HCT116 (cell line): ENCODE results near the gene SLIT1. TPM values are rescaled to one million over a fixed set of nuclear protein-coding genes. Genes with fewer than 3 reads are reported as not detected.

Experiments
- ATAC-seq: fragments of 200-7000 bp; cut with Tn5 transposase; 2 replicates; pipeline ENCODE4 v1.9.1; 2020; ENCODE audit warnings: mild to moderate bottlenecking, moderate library complexity
- BruUV-seq: library from RNA; stranded (reverse); fragments of 400-500 nt; replicated peaks from 2 replicates; lab custom pipeline; 2021; lab: Mats Ljungman, UMichigan
- CTCF ChIA-PET: fragments of 300-600 bp; sonication (Branson Sonifier 250); formaldehyde crosslinking; loops from one replicate; lab custom pipeline; 2021; ENCODE audit warnings: antibody characterized with exemption; lab: Charles Lee
- POLR2A ChIA-PET: fragments of 300-600, 350-600 bp; sonication (Branson Sonifier 250); formaldehyde crosslinking; loops from one replicate; lab custom pipeline; 2021; ENCODE audit warnings: antibody characterized with exemption; lab: Charles Lee
- RAD21 ChIA-PET, 2 experiments: fragments of 300-600 bp; sonication (Branson Sonifier 250); formaldehyde crosslinking; loops; one replicate each; lab custom pipeline; 2023; ENCODE audit warnings: low total read pairs in 2 of 2; ENCODE audit not compliant: uncharacterized antibody in 2 of 2, unreplicated experiment in 2 of 2, low non-redundant PET in 1 of 2; lab: Charles Lee
- DNase-seq: peaks from one replicate; pipeline ENCODE4 v3.0.0-alpha.2; 2010; ENCODE audit warnings: low read depth, low spot score
- H2AFZ ChIP-seq: fragments of 200-600 bp; shearing (Covaris generic), sonication (generic); 2 replicates; pipeline ENCODE4 v1.6.1; 2017; ENCODE audit warnings: low read depth, mixed run types, mixed read lengths, antibody characterized with exemption, low read length; ENCODE audit not compliant: poor library complexity, severe bottlenecking
- H3K27ac ChIP-seq: 2 replicates; pipeline ENCODE4 v1.5.1; 2012; ENCODE audit warnings: low read depth, low read length
- H3K27me3 ChIP-seq: fragments of 200-600 bp; sonication (generic); 2 replicates; pipeline ENCODE4 v1.6.1; 2016; ENCODE audit warnings: mixed run types, low read length, mixed read lengths; ENCODE audit not compliant: insufficient read depth
- H3K36me3 ChIP-seq, 2 experiments: fragments of 200-500 bp in 1 of 2; fragments of 200-600 bp in 1 of 2; sonication (Bioruptor generic) in 1 of 2; sonication (generic) in 1 of 2; 2 replicates each; pipeline versions ENCODE4 v1.5.1 to v1.6.1; 2014 to 2016; ENCODE audit warnings: low read length in 2 of 2, inconsistent platforms in 1 of 2, mixed read lengths in 1 of 2, mixed run types in 1 of 2; ENCODE audit not compliant: insufficient read depth in 2 of 2, control insufficient read depth in 1 of 2
- H3K4me1 ChIP-seq, 2 experiments: fragments of 200-600 bp in 1 of 2; sonication (generic) in 1 of 2; 2 replicates each; pipeline versions ENCODE4 v1.5.1 to v1.6.1; 2012 to 2017; ENCODE audit warnings: low read length in 2 of 2, inconsistent platforms in 1 of 2, mild to moderate bottlenecking in 1 of 2, mixed read lengths in 1 of 2, mixed run types in 1 of 2, moderate library complexity in 1 of 2; ENCODE audit not compliant: insufficient read depth in 2 of 2, control insufficient read depth in 1 of 2
- H3K4me2 ChIP-seq: fragments of 200-600 bp; sonication (generic); 2 replicates; pipeline ENCODE4 v1.6.1; 2017; ENCODE audit warnings: mixed run types, low read length, mixed read lengths
- H3K4me3 ChIP-seq, 2 experiments: fragments of 200-600 bp in 1 of 2; sonication (generic) in 1 of 2; replicated peaks in 1 of 2; 2 replicates each; pipeline ENCODE4 v1.5.1; 2011 to 2016; ENCODE audit warnings: low read length in 2 of 2, control low read depth in 1 of 2, low read depth in 1 of 2, mild to moderate bottlenecking in 1 of 2, mixed read lengths in 1 of 2, mixed run types in 1 of 2
- H3K79me2 ChIP-seq: fragments of 200-600 bp; sonication (generic); 2 replicates; pipeline ENCODE4 v1.6.1; 2017; ENCODE audit warnings: mild to moderate bottlenecking, mixed run types, low read length, moderate library complexity, mixed read lengths; ENCODE audit not compliant: insufficient read depth
- H3K9ac ChIP-seq: fragments of 200-600 bp; sonication (generic); 2 replicates; pipeline ENCODE4 v1.6.1; 2016; ENCODE audit warnings: low read length, mixed read lengths
- H3K9me2 ChIP-seq: fragments of 200-600 bp; sonication (generic), shearing (Covaris generic); 2 replicates; pipeline ENCODE4 v1.6.1; 2017; ENCODE audit warnings: mixed run types, mild to moderate bottlenecking, moderate library complexity; ENCODE audit not compliant: insufficient read depth
- H3K9me3 ChIP-seq, 2 experiments: fragments of 200-500 bp in 1 of 2; fragments of 200-600 bp in 1 of 2; sonication (Bioruptor generic) in 1 of 2; sonication (generic) in 1 of 2; 2 replicates each; pipeline ENCODE4 v1.6.1; 2014 to 2017; ENCODE audit warnings: low read length in 2 of 2, mixed read lengths in 2 of 2, inconsistent platforms in 1 of 2, low read depth in 1 of 2, mild to moderate bottlenecking in 1 of 2, mixed run types in 1 of 2, moderate library complexity in 1 of 2; ENCODE audit not compliant: control insufficient read depth in 1 of 2, insufficient read depth in 1 of 2
- H4K20me1 ChIP-seq: fragments of 200-600 bp; sonication (generic), shearing (Covaris generic); 2 replicates; pipeline ENCODE4 v1.6.1; 2017; ENCODE audit warnings: mixed run types, mild to moderate bottlenecking, moderate library complexity; ENCODE audit not compliant: insufficient read depth
- CBX3 ChIP-seq: IDR thresholded peaks from 2 replicates; pipeline ENCODE4 v1.6.1; 2012; ENCODE audit warnings: low read depth
- CTCF ChIP-seq, 3 experiments: fragments of 200-600 bp in 1 of 3; sonication (generic) in 1 of 3; IDR thresholded peaks in 2 of 3; conservative IDR thresholded peaks in 1 of 3; 2 replicates each; pipeline ENCODE4 v1.5.1; 2012 to 2017; ENCODE audit warnings: low read depth in 2 of 3, low read length in 2 of 3, antibody characterized with exemption in 1 of 3, borderline replicate concordance in 1 of 3, control low read depth in 1 of 3, mild to moderate bottlenecking in 1 of 3, mixed read lengths in 1 of 3, mixed run types in 1 of 3, moderate library complexity in 1 of 3; ENCODE audit not compliant: insufficient read depth in 1 of 3
- ELF1 ChIP-seq: IDR thresholded peaks from 2 replicates; pipeline ENCODE4 v1.6.1; 2012; ENCODE audit warnings: low read depth, borderline replicate concordance
- EZH2phosphoT487 ChIP-seq: fragments of 200-600 bp; IDR thresholded peaks from 2 replicates; pipeline ENCODE4 v1.6.1; 2018; ENCODE audit warnings: antibody characterized with exemption, borderline replicate concordance
- FOSL1 ChIP-seq: IDR thresholded peaks from 2 replicates; pipeline ENCODE4 v1.6.1; 2012; ENCODE audit warnings: low read depth
- JUND ChIP-seq: IDR thresholded peaks from 2 replicates; pipeline ENCODE4 v1.6.1; 2012
- MAX ChIP-seq: IDR thresholded peaks from 2 replicates; pipeline ENCODE4 v1.6.1; 2012
- SRF ChIP-seq: IDR thresholded peaks from 2 replicates; pipeline ENCODE4 v1.6.1; 2012; ENCODE audit warnings: low read depth
- YY1 ChIP-seq: IDR thresholded peaks from 2 replicates; pipeline ENCODE4 v1.6.1; 2011; ENCODE audit warnings: low read length, low read depth, moderate library complexity, mild to moderate bottlenecking; ENCODE audit not compliant: insufficient replicate concordance; ENCODE audit errors: extremely low read depth
- ZFX ChIP-seq: fragments of 450-650 bp; IDR thresholded peaks from 2 replicates; pipeline ENCODE4 v1.6.1; 2017
- ZNF274 ChIP-seq: fragments of 200-500 bp; sonication (Bioruptor generic); IDR thresholded peaks from 2 replicates; pipeline ENCODE4 v1.6.1; 2014; ENCODE audit warnings: mild to moderate bottlenecking, low read depth, low read length, inconsistent platforms
- intact Hi-C: fragments of 100-400 bp; cut with micrococcal nuclease; formaldehyde crosslinking; loops from 2 replicates; pipeline ENCODE4 v1.10.0; 2022
- total RNA-seq: library from RNA; stranded (reverse); gene quantifications from one replicate; pipeline ENCODE4 v1.2.1, GENCODE V29; 2021; ENCODE audit not compliant: unreplicated experiment

SLIT1 gene
- total RNA-seq, 1 experiment from 2014 or later = 0.42 TPM

- ChIA-PET POLR2A (interaction anchor here (2.9 kb wide), 1 partner anchor 10 kb away, joined by 8 read pairs; no protein-coding TSS in a partner anchor), RAD21 (no interaction called here)
- Histone ChIP-seq H2AFZ (no peak overlapping the region), H4K20me1 (no peaks in the 10 kb centered on the region), H3K4me1 (peaks cover 7 to 15% of the 10 kb centered on the region in 2 experiments; a peak in 3 of 4 replicates), H3K9me2 (no peaks in the 10 kb centered on the region), H3K79me2 (no peaks in the 10 kb centered on the region), H3K4me2 (no peak overlapping the region)
- no TSS peak for BruUV-seq
- TF ChIP-seq CTCF (IDR thresholded peaks at IDR 0.05 in 2 of 3, conservative IDR thresholded peaks at IDR 0.05 in 1 of 3; ENCODE audit: borderline replicate concordance in 1 of 3, insufficient read depth in 1 of 3, low read depth in 2 of 3, low read length in 2 of 3) (no peak), YY1 (no peak)
- TF ChIP-seq, all 23 proteins: peak for 0
- ATAC-seq (no peak), DNase-seq (no peak)
- CTCF ChIA-PET = interaction anchor here (6.6 kb wide), 1 partner anchor 10 kb away, joined by 107 read pairs; no protein-coding TSS in a partner anchor
- no peak overlapping the region for H3K4me3 ChIP-seq
- peaks cover 4% of the 10 kb centered on the region; the same call in 1 of the 2 replicates for H3K27me3 ChIP-seq
- H3K9ac ChIP-seq = no peak overlapping the region
- intact Hi-C loops = no loop called here
- H3K36me3 ChIP-seq = no peaks in the 10 kb centered on the region
- no peaks in the 10 kb centered on the region for H3K9me3 ChIP-seq
- H3K27ac ChIP-seq = no peak overlapping the region
Observed at GRCh38 chr10:97034958-97035769, 150.6 kb downstream of the SLIT1 start.

DNA sequence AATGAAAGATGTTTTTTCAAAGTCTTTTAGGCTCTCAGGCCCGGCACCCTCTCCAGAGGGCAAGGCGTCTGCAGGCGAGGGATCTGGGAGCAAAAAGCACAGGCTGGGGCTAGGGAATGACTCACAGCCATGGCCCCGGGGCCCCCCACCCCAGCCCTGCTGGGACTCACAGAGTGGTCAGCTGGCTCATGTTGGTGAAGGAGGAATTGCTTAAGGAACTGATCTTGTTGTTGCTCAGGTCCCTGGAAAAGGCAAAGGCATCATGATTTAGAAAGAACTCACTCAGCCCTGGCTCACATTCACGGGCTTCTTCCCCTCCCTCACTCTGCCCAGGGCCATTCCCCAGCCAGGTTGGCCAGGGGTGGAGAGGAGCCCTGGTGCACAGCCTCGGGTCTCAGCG is 151.5 kb downstream of the SLIT1 start:
- Histone ChIP-seq H4K20me1 (no peaks in the 10 kb centered on the region), H3K9ac (no peak overlapping the region), H3K9me3 (no peaks in the 10 kb centered on the region), H3K27me3 (peaks cover 4% of the 10 kb centered on the region; the same call in 1 of the 2 replicates), H3K4me2 (no peak overlapping the region), H3K4me3 (no peak overlapping the region), H3K9me2 (no peaks in the 10 kb centered on the region), H3K79me2 (no peaks in the 10 kb centered on the region), H2AFZ (no peak overlapping the region), H3K36me3 (no peaks in the 10 kb centered on the region), H3K4me1 (peaks cover 7 to 15% of the 10 kb centered on the region in 2 experiments; a peak in 3 of 4 replicates), H3K27ac (no peak overlapping the region)
- intact Hi-C loops = no loop called here
- ATAC-seq (no peak), DNase-seq (no peak)
- ChIA-PET RAD21 (no interaction called here), POLR2A (no interaction called here), CTCF (interaction anchor here (6.6 kb wide), 1 partner anchor 9 kb away, joined by 107 read pairs; no protein-coding TSS in a partner anchor)
- TF ChIP-seq FOSL1 (no peak), EZH2phosphoT487 (no peak), ELF1 (no peak), SRF (no peak), ZNF274 (no peak), ZFX (no peak), MAX (no peak), JUND (no peak), YY1 (no peak), CBX3 (no peak)
- BruUV-seq = no TSS peak
